A673 (cell line): ENCODE measurements around the gene CYP4F2. TPM values are rescaled to one million over a fixed set of nuclear protein-coding genes. Genes with fewer than 3 reads are reported as not detected.
"Not testable (repeated sequence)": the region's sequence is repeated elsewhere in the genome, so short reads cannot be mapped to it uniquely, and the experiment has no call there.

Experiments used
- BruUV-seq: library from RNA; stranded (reverse); fragments of 400-500 nt; replicated peaks from 2 replicates; lab custom pipeline; 2021; lab: Mats Ljungman, UMichigan
- CTCF ChIA-PET: fragments of 300-600 bp; sonication (Branson Sonifier 250); formaldehyde crosslinking; loops from one replicate; lab custom pipeline; 2022; ENCODE audit warnings: antibody characterized with exemption; lab: Charles Lee
- POLR2A ChIA-PET: fragments of 300-600 bp; sonication (Branson Sonifier 250); formaldehyde crosslinking; loops from one replicate; lab custom pipeline; 2022; ENCODE audit warnings: antibody characterized with exemption; ENCODE audit not compliant: low non-redundant PET; lab: Charles Lee
- DNase-seq: peaks from one replicate; pipeline ENCODE4 v3.0.0-alpha.2; 2015; ENCODE audit warnings: low spot score
- H3K27ac ChIP-seq: fragments of 200-600 bp; sonication (generic); 2 replicates; pipeline ENCODE4 v1.5.1; 2016; ENCODE audit warnings: mixed run types, low read depth, mild to moderate bottlenecking, mixed read lengths, antibody characterized with exemption, low read length; ENCODE audit not compliant: poor library complexity, severe bottlenecking
- H3K27me3 ChIP-seq: fragments of 200-600 bp; sonication (generic); replicated peaks from 2 replicates; pipeline ENCODE4 v1.6.1; 2017; ENCODE audit warnings: mixed run types, low read depth, mild to moderate bottlenecking, mixed read lengths, antibody characterized with exemption, low read length; ENCODE audit not compliant: insufficient read depth, poor library complexity
- H3K36me3 ChIP-seq: fragments of 200-600 bp; sonication (generic); 2 replicates; pipeline ENCODE4 v1.6.1; 2016; ENCODE audit warnings: mixed run types, mild to moderate bottlenecking, mixed read lengths, antibody characterized with exemption, low read length; ENCODE audit not compliant: insufficient read depth, poor library complexity, severe bottlenecking
- H3K4me1 ChIP-seq: fragments of 200-600 bp; sonication (generic); 2 replicates; pipeline ENCODE4 v1.6.1; 2017; ENCODE audit warnings: mixed run types, mild to moderate bottlenecking, mixed read lengths, antibody characterized with exemption, low read length; ENCODE audit not compliant: insufficient read depth, poor library complexity, severe bottlenecking
- H3K4me3 ChIP-seq: fragments of 200-600 bp; sonication (generic); 2 replicates; pipeline ENCODE4 v1.5.1; 2016; ENCODE audit warnings: low read depth, mixed run types, mild to moderate bottlenecking, mixed read lengths, low read length; ENCODE audit not compliant: poor library complexity, severe bottlenecking
- H3K9me3 ChIP-seq: fragments of 200-600 bp; sonication (generic); 2 replicates; pipeline ENCODE4 v1.6.1; 2016; ENCODE audit warnings: mixed run types, low read depth, mild to moderate bottlenecking, mixed read lengths, antibody characterized with exemption, low read length; ENCODE audit not compliant: poor library complexity, severe bottlenecking
- CTCF ChIP-seq: fragments of 300-800, 200-600 bp; sonication (generic); conservative IDR thresholded peaks from 2 replicates; pipeline ENCODE4 v1.5.1; 2017; ENCODE audit warnings: low read depth, mild to moderate bottlenecking, antibody characterized with exemption, low read length, moderate library complexity, mixed read lengths
- EZH2 ChIP-seq: fragments of 200-600 bp; sonication (generic); IDR thresholded peaks from 2 replicates; pipeline ENCODE4 v1.6.1; 2017; ENCODE audit warnings: borderline replicate concordance, low read depth, mild to moderate bottlenecking, mixed read lengths, antibody characterized with exemption, low read length; ENCODE audit not compliant: poor library complexity, severe bottlenecking
- intact Hi-C: fragments of 100-400 bp; cut with micrococcal nuclease; formaldehyde crosslinking; loops from one replicate; pipeline ENCODE4 v1.10.0; 2022; ENCODE audit not compliant: unreplicated experiment
- total RNA-seq: library from RNA; stranded (reverse); gene quantifications from 2 replicates; pipeline ENCODE4 v1.2.3, GENCODE V29; 2021

CYP4F2 gene
- total RNA-seq, 1 experiment from 2014 or later, result not detected

GRCh38 chr19:15831626-15832025, 66.2 kb downstream of the CYP4F2 start:
- peaks cover 37% of the 10 kb centered on the region for H3K27me3 ChIP-seq
- peaks cover 4% of the 10 kb centered on the region for H3K4me1 ChIP-seq
- no peak for TF ChIP-seq CTCF
- ChIA-PET CTCF (no interaction called here), POLR2A (no interaction called here)
- DNase-seq, result no peak
- no peak overlapping the region for H3K4me3 ChIP-seq
- no TSS peak for BruUV-seq
- no peak overlapping the region for H3K27ac ChIP-seq
- H3K36me3 ChIP-seq, result no peaks in the 10 kb centered on the region
- H3K9me3 ChIP-seq, result no peaks in the 10 kb centered on the region
- intact Hi-C loops, result no loop called here

- no peaks in the 10 kb centered on the region for H3K9me3 ChIP-seq
- ChIA-PET POLR2A (no interaction called here), CTCF (no interaction called here)
- intact Hi-C loops, result no loop called here
- no peak overlapping the region for H3K4me3 ChIP-seq
- no peak for DNase-seq
- H3K27ac ChIP-seq, result no peak overlapping the region
- peaks cover 41% of the 10 kb centered on the region for H3K27me3 ChIP-seq
- no peaks in the 10 kb centered on the region for H3K4me1 ChIP-seq
- no peaks in the 10 kb centered on the region for H3K36me3 ChIP-seq
- TF ChIP-seq CTCF (no peak), EZH2 (no peak)
- BruUV-seq, result no TSS peak
These were observed 68.1 kb downstream of the CYP4F2 start for GRCh38 chr19:15829786-15830185.

GRCh38 chr19:15829306-15829698, 68.6 kb downstream of the CYP4F2 start:
- intact Hi-C loops, result no loop called here
- peaks cover 41% of the 10 kb centered on the region for H3K27me3 ChIP-seq
- no peak overlapping the region for H3K4me3 ChIP-seq
- TF ChIP-seq EZH2 (no peak), CTCF (no peak)
- no peaks in the 10 kb centered on the region for H3K36me3 ChIP-seq
- no TSS peak for BruUV-seq
- no peak overlapping the region for H3K27ac ChIP-seq
- no peak for DNase-seq
- no peaks in the 10 kb centered on the region for H3K4me1 ChIP-seq
- CTCF ChIA-PET, result no interaction called here
- POLR2A ChIA-PET, result no interaction called here
- no peaks in the 10 kb centered on the region for H3K9me3 ChIP-seq

- H3K4me3 ChIP-seq, H3K4me1 ChIP-seq, intact Hi-C loops, POLR2A ChIA-PET, CTCF ChIA-PET, H3K9me3 ChIP-seq, BruUV-seq, H3K27ac ChIP-seq, DNase-seq, H3K36me3 ChIP-seq: not testable (repeated sequence)
- H3K27me3 ChIP-seq, result peaks cover 41% of the 10 kb centered on the region
These were observed 69.1 kb downstream of the CYP4F2 start for GRCh38 chr19:15828611-15829305.
